Fibroblast of the aortic adventitia (primary cell): ENCODE results near the gene SIK2. TPM values are rescaled to one million over a fixed set of nuclear protein-coding genes. Genes with fewer than 3 reads are reported as not detected.
A peak's percentile ranks its signal among the peaks of the same experiment; 100 is the strongest.

Experiments
- DNase-seq: peaks from one replicate; pipeline ENCODE4 v3.0.0-alpha.2; 2010; ENCODE audit warnings: low read depth
- H3K4me3 ChIP-seq: 2 replicates; pipeline ENCODE4 v1.5.1; 2011; ENCODE audit warnings: low read depth, mild to moderate bottlenecking, control low read depth, low read length, moderate library complexity
- CTCF ChIP-seq: IDR thresholded peaks from 2 replicates; pipeline ENCODE4 v1.5.1; 2011; ENCODE audit warnings: mild to moderate bottlenecking, low read length, control low read depth, inconsistent platforms; ENCODE audit not compliant: insufficient read depth
- total RNA-seq: library from RNA; depleted of rRNA; stranded (reverse); fragments of >200 nt; gene quantifications from 2 replicates; pipeline ENCODE4 v1.2.3, GENCODE V29; 2012; ENCODE audit warnings: low replicate concordance

SIK2 gene
- total RNA-seq, 1 donor: 16.6 TPM

- H3K4me3 ChIP-seq: no peak overlapping the region
- TF ChIP-seq CTCF: no peak
- DNase-seq: no peak
Observed at GRCh38 chr11:111570796-111571195, 31.5 kb upstream of the SIK2 start.

- TF ChIP-seq CTCF: no peak
- peak; percentile 32 for DNase-seq
- no peak overlapping the region for H3K4me3 ChIP-seq
Observed at GRCh38 chr11:111571829-111572501, 30.3 kb upstream of the SIK2 start.

GRCh38 chr11:111572581-111572980, 29.7 kb upstream of the SIK2 start:
- DNase-seq: no peak
- no peak for TF ChIP-seq CTCF
- H3K4me3 ChIP-seq: no peak overlapping the region

GRCh38 chr11:111573821-111574249, 28.4 kb upstream of the SIK2 start:
- DNase-seq: peak; percentile 57

GRCh38 chr11:111574373-111575225, 27.6 kb upstream of the SIK2 start:
- no peak for TF ChIP-seq CTCF
- no peak overlapping the region for H3K4me3 ChIP-seq
- no peak for DNase-seq

More at GRCh38 chr11:111573821-111574249, 28.4 kb upstream of the SIK2 start:
- TF ChIP-seq CTCF: no peak
- no peak overlapping the region for H3K4me3 ChIP-seq

- H3K4me3 ChIP-seq: no peak overlapping the region
- DNase-seq: no peak
- TF ChIP-seq CTCF: no peak
Observed at GRCh38 chr11:111575740-111576139, 26.5 kb upstream of the SIK2 start.
